Testis (tissue), 2 donors: ENCODE data around the gene MED25.

Source experiments
- CTCF ChIP-seq, 3 experiments: fragments of 450-650 bp in 2 of 3; fragments of 200-600 bp in 1 of 3; sonication (generic) in 1 of 3; IDR thresholded peaks; one replicate each; pipeline ENCODE4 v1.5.1; 2016 to 2019; ENCODE audit warnings: antibody characterized with exemption in 3 of 3, mild to moderate bottlenecking in 2 of 3, moderate library complexity in 1 of 3
- POLR2A ChIP-seq: fragments of 450-650 bp; IDR thresholded peaks from one replicate; pipeline ENCODE4 v1.6.1; 2017; ENCODE audit warnings: antibody characterized with exemption, mild to moderate bottlenecking, moderate library complexity

DNA sequence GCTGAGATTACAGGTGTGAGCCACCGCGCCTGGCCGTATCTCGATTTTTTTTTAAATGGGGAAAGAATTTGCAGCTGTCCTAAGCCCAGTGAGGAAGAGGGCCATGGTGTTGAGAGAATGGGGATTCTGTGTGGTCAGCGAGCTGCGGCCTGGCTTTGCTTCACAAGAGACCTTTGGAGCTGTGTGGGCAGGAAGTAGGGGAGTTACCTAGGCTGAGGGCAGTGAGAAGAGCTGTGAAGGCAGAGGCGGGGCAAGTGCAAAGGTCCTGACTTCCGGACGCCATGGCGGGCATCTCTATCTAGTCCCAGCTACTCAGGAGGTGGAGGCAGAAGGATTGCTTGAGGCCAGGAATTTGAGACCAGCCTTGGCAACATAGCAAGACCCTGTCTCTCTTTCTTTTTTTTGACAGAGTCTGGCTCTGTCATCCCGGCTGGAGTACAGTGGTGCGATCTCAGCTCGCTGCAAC lies 46.4 kb upstream of the MED25 start:
- TF ChIP-seq CTCF (IDR thresholded peaks at IDR 0.05) = no peak
- no peak for TF ChIP-seq POLR2A
